DOHH2 (cell line): ENCODE data around the gene POLR3GL.
A peak's percentile ranks its signal among the peaks of the same experiment; 100 is the strongest.

Source experiments
- H3F3A ChIP-seq: fragments of 200-600 bp; sonication (generic), shearing (Covaris generic); 2 replicates; pipeline ENCODE4 v1.6.0; 2016; ENCODE audit warnings: antibody characterized with exemption, mild to moderate bottlenecking; ENCODE audit not compliant: control insufficient read depth, insufficient read depth
- H3K27ac ChIP-seq: fragments of 200-600 bp; sonication (generic); 2 replicates; pipeline ENCODE4 v1.5.1; 2014; ENCODE audit warnings: low read depth, mild to moderate bottlenecking, low read length, moderate library complexity
- H3K27me3 ChIP-seq: fragments of 200-600 bp; sonication (generic); 2 replicates; pipeline ENCODE4 v1.6.1; 2014; ENCODE audit warnings: mild to moderate bottlenecking, low read length, mixed read lengths; ENCODE audit not compliant: control insufficient read depth
- H3K36me3 ChIP-seq: fragments of 200-600 bp; sonication (generic); 2 replicates; pipeline ENCODE4 v1.6.1; 2014; ENCODE audit warnings: mild to moderate bottlenecking, low read length, moderate library complexity, mixed read lengths; ENCODE audit not compliant: control insufficient read depth
- H3K4me1 ChIP-seq: fragments of 200-600 bp; sonication (generic); 2 replicates; pipeline ENCODE4 v1.6.1; 2014; ENCODE audit warnings: mild to moderate bottlenecking, low read length, mixed read lengths; ENCODE audit not compliant: control insufficient read depth
- H3K4me2 ChIP-seq: fragments of 200-600 bp; sonication (generic); 2 replicates; pipeline ENCODE4 v1.6.0; 2014; ENCODE audit warnings: mild to moderate bottlenecking, low read length, moderate library complexity
- H3K4me3 ChIP-seq: fragments of 200-600 bp; sonication (generic); 2 replicates; pipeline ENCODE4 v1.5.1; 2014; ENCODE audit warnings: mild to moderate bottlenecking, low read length, mixed read lengths
- H3K79me2 ChIP-seq: fragments of 200-600 bp; sonication (generic); 2 replicates; pipeline ENCODE4 v1.6.1; 2014; ENCODE audit warnings: mild to moderate bottlenecking, low read length, mixed read lengths; ENCODE audit not compliant: control insufficient read depth
- H3K9me2 ChIP-seq: fragments of 200-600 bp; sonication (generic); replicated peaks from 2 replicates; pipeline ENCODE4 v1.6.1; 2014; ENCODE audit warnings: mild to moderate bottlenecking, low read length, mixed read lengths; ENCODE audit not compliant: control insufficient read depth
- H3K9me3 ChIP-seq: fragments of 200-600 bp; sonication (generic); 2 replicates; pipeline ENCODE4 v1.6.1; 2014; ENCODE audit warnings: antibody characterized with exemption, low read length, mixed read lengths; ENCODE audit not compliant: control insufficient read depth, insufficient read depth
- H4K20me1 ChIP-seq: fragments of 200-600 bp; sonication (generic); 2 replicates; pipeline ENCODE4 v1.6.0; 2014; ENCODE audit warnings: low read depth, mild to moderate bottlenecking, antibody characterized with exemption, low read length, moderate library complexity; ENCODE audit not compliant: control insufficient read depth, insufficient read depth
- EZH2phosphoT487 ChIP-seq: fragments of 200-600 bp; sonication (generic); IDR thresholded peaks from 2 replicates; pipeline ENCODE4 v1.6.1; 2017; ENCODE audit warnings: borderline replicate concordance, mild to moderate bottlenecking, antibody characterized with exemption, low read length, moderate library complexity, mixed read lengths
- TF ChIP-seq, protein P1 (sequence below): fragments of 200-600 bp; sonication (generic); IDR thresholded peaks from one replicate; pipeline ENCODE4 v1.5.1; 2014; ENCODE audit warnings: antibody characterized with exemption, mild to moderate bottlenecking, low read depth, low read length; ENCODE audit not compliant: poor library complexity, severe bottlenecking

POLR3GL gene

GRCh38 chr1:145957443-145958319 is 6.8 kb upstream of the POLR3GL start, which contains the start of gene LIX1L:
TSS of gene LIX1L (minus strand) at chr1:145958017. CDS start at chr1:145957927, 90 bp downstream.
- H3K4me3 ChIP-seq: peak within 1 kb of the TSS; percentile 87
- no peaks in the 10 kb centered on the region for H3K9me3 ChIP-seq
- H3K79me2 ChIP-seq: peaks cover 51% of the 10 kb centered on the region
- H3F3A ChIP-seq: peaks cover 20% of the 10 kb centered on the region
- peak within 1 kb of the TSS; percentile 98 for H3K4me2 ChIP-seq
- no peaks in the 10 kb centered on the region for H3K9me2 ChIP-seq
- peak within 1 kb of the TSS; percentile 51 for H3K27ac ChIP-seq
- peaks cover 21% of the 10 kb centered on the region for H3K36me3 ChIP-seq
- H3K4me1 ChIP-seq: peaks cover 71% of the 10 kb centered on the region
- no peaks in the 10 kb centered on the region for H4K20me1 ChIP-seq
- no peak for TF ChIP-seq EZH2phosphoT487
- TF ChIP-seq, protein P1, sequence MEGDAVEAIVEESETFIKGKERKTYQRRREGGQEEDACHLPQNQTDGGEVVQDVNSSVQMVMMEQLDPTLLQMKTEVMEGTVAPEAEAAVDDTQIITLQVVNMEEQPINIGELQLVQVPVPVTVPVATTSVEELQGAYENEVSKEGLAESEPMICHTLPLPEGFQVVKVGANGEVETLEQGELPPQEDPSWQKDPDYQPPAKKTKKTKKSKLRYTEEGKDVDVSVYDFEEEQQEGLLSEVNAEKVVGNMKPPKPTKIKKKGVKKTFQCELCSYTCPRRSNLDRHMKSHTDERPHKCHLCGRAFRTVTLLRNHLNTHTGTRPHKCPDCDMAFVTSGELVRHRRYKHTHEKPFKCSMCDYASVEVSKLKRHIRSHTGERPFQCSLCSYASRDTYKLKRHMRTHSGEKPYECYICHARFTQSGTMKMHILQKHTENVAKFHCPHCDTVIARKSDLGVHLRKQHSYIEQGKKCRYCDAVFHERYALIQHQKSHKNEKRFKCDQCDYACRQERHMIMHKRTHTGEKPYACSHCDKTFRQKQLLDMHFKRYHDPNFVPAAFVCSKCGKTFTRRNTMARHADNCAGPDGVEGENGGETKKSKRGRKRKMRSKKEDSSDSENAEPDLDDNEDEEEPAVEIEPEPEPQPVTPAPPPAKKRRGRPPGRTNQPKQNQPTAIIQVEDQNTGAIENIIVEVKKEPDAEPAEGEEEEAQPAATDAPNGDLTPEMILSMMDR: no peak
- H3K27me3 ChIP-seq: no peaks in the 10 kb centered on the region

DNA sequence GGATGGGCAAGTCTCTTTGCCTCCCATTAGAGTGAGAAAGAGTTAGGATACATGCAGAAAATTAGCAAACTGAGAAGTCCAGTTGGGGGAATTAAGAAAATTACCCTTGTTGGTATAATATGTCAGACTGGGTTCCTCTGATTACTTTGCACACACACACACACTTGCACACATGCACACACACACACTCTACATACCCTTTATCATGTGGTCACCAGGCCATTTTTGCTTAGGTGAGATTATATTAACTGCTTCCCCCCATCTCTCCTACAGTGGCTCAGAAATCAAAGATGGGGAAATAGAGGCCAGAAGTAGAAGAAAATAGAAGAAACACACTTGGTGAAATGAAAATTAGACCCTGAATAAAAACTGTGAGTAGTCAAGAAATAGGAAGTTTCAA is 5.8 kb upstream of the POLR3GL start:
- TF ChIP-seq, protein P1: no peak
- TF ChIP-seq EZH2phosphoT487: no peak
- H3F3A ChIP-seq: peaks cover 28% of the 10 kb centered on the region
- peak overlapping the region; percentile 51 for H3K27ac ChIP-seq
- no peaks in the 10 kb centered on the region for H3K9me2 ChIP-seq
- H3K4me2 ChIP-seq: peak overlapping the region; percentile 98
- H3K36me3 ChIP-seq: peaks cover 17% of the 10 kb centered on the region; the same call in 1 of the 2 replicates
- peaks cover 82% of the 10 kb centered on the region for H3K4me1 ChIP-seq
- no peaks in the 10 kb centered on the region for H4K20me1 ChIP-seq
- peaks cover 46% of the 10 kb centered on the region for H3K79me2 ChIP-seq
- H3K4me3 ChIP-seq: peak overlapping the region; percentile 87
- H3K9me3 ChIP-seq: no peaks in the 10 kb centered on the region
- H3K27me3 ChIP-seq: no peaks in the 10 kb centered on the region

GRCh38 chr1:145959333-145959732 is 5.2 kb upstream of the POLR3GL start:
- Histone ChIP-seq H3K79me2 (peaks cover 46% of the 10 kb centered on the region), H3K4me2 (peak overlapping the region; percentile 98), H3K27me3 (no peaks in the 10 kb centered on the region), H3K36me3 (peaks cover 14% of the 10 kb centered on the region; the same call in 1 of the 2 replicates), H3K4me1 (peaks cover 86% of the 10 kb centered on the region), H4K20me1 (no peaks in the 10 kb centered on the region), H3F3A (peaks cover 28% of the 10 kb centered on the region), H3K4me3 (peak overlapping the region; percentile 87; the same call in 1 of the 2 replicates), H3K9me2 (no peaks in the 10 kb centered on the region), H3K9me3 (no peaks in the 10 kb centered on the region), H3K27ac (no peak overlapping the region)
- TF ChIP-seq EZH2phosphoT487: no peak
- TF ChIP-seq, protein P1: no peak
